Hippocampal formation (tissue), 2 donors: ENCODE measurements around the gene TMEM151A.
"Not testable (repeated sequence)": the region's sequence is repeated elsewhere in the genome, so short reads cannot be mapped to it uniquely, and the experiment has no call there.

ENCODE experiments used
- DNase-seq, 2 donors: peaks; one replicate each; lab custom pipeline; 2025; lab: John Stamatoyannopoulos, UW

TMEM151A gene

GRCh38 chr11:66309475-66309874 lies 17.8 kb downstream of the TMEM151A start:
- DNase-seq = no peak

- DNase-seq = no peak
Observed at GRCh38 chr11:66310324-66310723, 18.6 kb downstream of the TMEM151A start.

- DNase-seq = not testable (repeated sequence)
Observed at GRCh38 chr11:66310803-66311440, 19.2 kb downstream of the TMEM151A start.

- DNase-seq = no peak
Observed at GRCh38 chr11:66311470-66311964, 19.8 kb downstream of the TMEM151A start.

GRCh38 chr11:66311965-66312548 lies 20.4 kb downstream of the TMEM151A start:
- DNase-seq = peak; percentile 65 to 84

- DNase-seq = peak; percentile 92 to 95
Observed at GRCh38 chr11:66312549-66313320, 21.0 kb downstream of the TMEM151A start.

- DNase-seq = no peak
Observed at GRCh38 chr11:66313321-66314185, 21.9 kb downstream of the TMEM151A start.

GRCh38 chr11:66314186-66314501 lies 22.4 kb downstream of the TMEM151A start:
- no peak for DNase-seq

- DNase-seq = no peak
Observed at GRCh38 chr11:66314561-66315497, 23.1 kb downstream of the TMEM151A start.

GRCh38 chr11:66315498-66315885 lies 23.8 kb downstream of the TMEM151A start:
- DNase-seq = no peak

GRCh38 chr11:66315921-66316811 lies 24.5 kb downstream of the TMEM151A start:
- DNase-seq = no peak

- DNase-seq = no peak
Observed at GRCh38 chr11:66316849-66317251, 25.2 kb downstream of the TMEM151A start, which contains the start of gene CD248. CD248 (minus strand) TSS chr11:66317044; CDS start chr11:66317027, 17 bp downstream.

- DNase-seq = no peak
Observed at GRCh38 chr11:66317322-66317722, 25.6 kb downstream of the TMEM151A start.

GRCh38 chr11:66317723-66318599 lies 26.3 kb downstream of the TMEM151A start:
- no peak for DNase-seq

- no peak for DNase-seq
Observed at GRCh38 chr11:66318600-66318970, 26.9 kb downstream of the TMEM151A start.

- not testable (repeated sequence) for DNase-seq
Observed at GRCh38 chr11:66320289-66320688, 28.6 kb downstream of the TMEM151A start.

- DNase-seq = not testable (repeated sequence)
Observed at GRCh38 chr11:66320748-66321147, 29.1 kb downstream of the TMEM151A start.

GRCh38 chr11:66321606-66322005 lies 29.9 kb downstream of the TMEM151A start:
- DNase-seq = no peak
